ENCODE results near the gene NPEPPS. TPM values are rescaled to one million over a fixed set of nuclear protein-coding genes. Genes with fewer than 3 reads are reported as not detected.
"Not testable (repeated sequence)": the region's sequence is repeated elsewhere in the genome, so short reads cannot be mapped to it uniquely, and the experiment has no call there.

The NPEPPS gene
- total RNA-seq, 1 donor from 2014 or later, result 143 TPM

- not testable (repeated sequence) for FAIRE-seq; H3K27ac Mint-ChIP-seq (ENCODE audit: unreplicated experiment)
- TF ChIP-seq, protein P1, sequence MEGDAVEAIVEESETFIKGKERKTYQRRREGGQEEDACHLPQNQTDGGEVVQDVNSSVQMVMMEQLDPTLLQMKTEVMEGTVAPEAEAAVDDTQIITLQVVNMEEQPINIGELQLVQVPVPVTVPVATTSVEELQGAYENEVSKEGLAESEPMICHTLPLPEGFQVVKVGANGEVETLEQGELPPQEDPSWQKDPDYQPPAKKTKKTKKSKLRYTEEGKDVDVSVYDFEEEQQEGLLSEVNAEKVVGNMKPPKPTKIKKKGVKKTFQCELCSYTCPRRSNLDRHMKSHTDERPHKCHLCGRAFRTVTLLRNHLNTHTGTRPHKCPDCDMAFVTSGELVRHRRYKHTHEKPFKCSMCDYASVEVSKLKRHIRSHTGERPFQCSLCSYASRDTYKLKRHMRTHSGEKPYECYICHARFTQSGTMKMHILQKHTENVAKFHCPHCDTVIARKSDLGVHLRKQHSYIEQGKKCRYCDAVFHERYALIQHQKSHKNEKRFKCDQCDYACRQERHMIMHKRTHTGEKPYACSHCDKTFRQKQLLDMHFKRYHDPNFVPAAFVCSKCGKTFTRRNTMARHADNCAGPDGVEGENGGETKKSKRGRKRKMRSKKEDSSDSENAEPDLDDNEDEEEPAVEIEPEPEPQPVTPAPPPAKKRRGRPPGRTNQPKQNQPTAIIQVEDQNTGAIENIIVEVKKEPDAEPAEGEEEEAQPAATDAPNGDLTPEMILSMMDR (IDR thresholded peaks at IDR 0.05; ENCODE audit: insufficient read depth, low read depth, low read length), result peak; percentile 39
These were observed 30.3 kb upstream of the NPEPPS start for GRCh38 chr17:47500620-47501019.

GRCh38 chr17:47502122-47502731, 28.7 kb upstream of the NPEPPS start:
- not testable (repeated sequence) for H4K20me1 ChIP-seq (ENCODE audit: insufficient read depth, low read length); H3K9me3 ChIP-seq (ENCODE audit: insufficient read depth, low read depth, low read length); H3K27me3 Mint-ChIP-seq (ENCODE audit: low read depth, unreplicated experiment); H2AFZ ChIP-seq (ENCODE audit: low read depth, low read length); H3K4me3 ChIP-seq (ENCODE audit: insufficient read depth, low read depth, low read length); H3K79me2 ChIP-seq (ENCODE audit: insufficient read depth, low read length); H3K36me3 Mint-ChIP-seq (ENCODE audit: low read depth, unreplicated experiment); H3K36me3 ChIP-seq (ENCODE audit: insufficient read depth, low read length); H3K9me3 Mint-ChIP-seq (ENCODE audit: unreplicated experiment); H3K27me3 ChIP-seq (ENCODE audit: insufficient read depth, low read length)
- DNase-seq (ENCODE audit: low read depth), result peak; percentile 39
- Histone ChIP-seq H3K9ac (ENCODE audit: low read length) (peak overlapping the region; percentile 53), H3K27ac (ENCODE audit: low read depth, low read length) (peak overlapping the region; percentile 77), H3K4me1 (ENCODE audit: insufficient read depth, low read length) (peaks cover 11% of the 10 kb centered on the region), H3K4me2 (ENCODE audit: low read length) (peak overlapping the region; percentile 71)
- peaks cover 15% of the 10 kb centered on the region for H3K4me1 Mint-ChIP-seq (ENCODE audit: low read depth, unreplicated experiment)
- H3K4me3 Mint-ChIP-seq (ENCODE audit: unreplicated experiment), result peak overlapping the region; percentile 2
- peak; percentile 68 for FAIRE-seq
- H3K27ac Mint-ChIP-seq (ENCODE audit: unreplicated experiment), result peak overlapping the region; percentile 18

More at GRCh38 chr17:47500620-47501019, 30.3 kb upstream of the NPEPPS start:
- not testable (repeated sequence) for H3K27ac ChIP-seq (ENCODE audit: low read depth, low read length); H3K9ac ChIP-seq (ENCODE audit: low read length); H3K36me3 Mint-ChIP-seq (ENCODE audit: low read depth, unreplicated experiment); H3K9me3 ChIP-seq (ENCODE audit: insufficient read depth, low read depth, low read length); H3K9me3 Mint-ChIP-seq (ENCODE audit: unreplicated experiment); H3K4me3 Mint-ChIP-seq (ENCODE audit: unreplicated experiment); H3K4me2 ChIP-seq (ENCODE audit: low read length); H4K20me1 ChIP-seq (ENCODE audit: insufficient read depth, low read length); H2AFZ ChIP-seq (ENCODE audit: low read depth, low read length); H3K79me2 ChIP-seq (ENCODE audit: insufficient read depth, low read length); H3K4me3 ChIP-seq (ENCODE audit: insufficient read depth, low read depth, low read length); H3K36me3 ChIP-seq (ENCODE audit: insufficient read depth, low read length); H3K27me3 Mint-ChIP-seq (ENCODE audit: low read depth, unreplicated experiment); H3K27me3 ChIP-seq (ENCODE audit: insufficient read depth, low read length)
- DNase-seq (ENCODE audit: low read depth), result peak; percentile 6
- peaks cover 11% of the 10 kb centered on the region for H3K4me1 ChIP-seq (ENCODE audit: insufficient read depth, low read length)
- peaks cover 15% of the 10 kb centered on the region for H3K4me1 Mint-ChIP-seq (ENCODE audit: low read depth, unreplicated experiment)

DNA sequence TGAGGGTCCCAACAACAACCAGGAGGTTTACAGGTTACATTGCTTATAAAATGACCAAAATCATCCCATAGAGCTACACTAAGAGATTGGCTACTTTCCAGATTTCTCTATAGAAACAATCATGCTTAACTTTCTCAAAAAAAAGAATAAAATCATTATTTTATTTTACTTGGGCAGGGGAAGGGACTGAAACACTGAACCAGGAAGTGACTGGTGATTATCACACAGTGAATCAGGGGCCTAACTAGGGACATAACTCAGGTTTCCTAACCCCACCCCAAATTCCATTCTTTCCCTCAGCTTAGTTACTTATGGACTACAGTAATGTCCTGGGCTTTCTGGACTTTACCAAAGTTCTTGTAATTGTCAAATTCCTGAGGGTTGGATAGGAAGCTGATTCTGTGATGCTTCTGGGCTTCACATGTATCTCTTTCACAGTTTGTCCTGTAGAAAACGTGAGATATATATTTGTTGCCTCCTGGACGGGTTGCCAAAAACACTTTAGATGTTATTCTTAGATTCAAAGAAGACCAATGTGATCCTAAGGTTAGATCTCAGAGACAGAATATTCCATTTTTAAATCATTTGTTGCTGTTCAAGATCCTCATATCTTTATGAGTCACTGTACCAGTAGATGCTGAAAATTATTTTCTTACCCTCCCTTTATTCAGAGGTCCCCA, 28.0 kb upstream of the NPEPPS start:
- H3K27me3 ChIP-seq (ENCODE audit: insufficient read depth, low read length); H2AFZ ChIP-seq (ENCODE audit: low read depth, low read length); H3K9me3 ChIP-seq (ENCODE audit: insufficient read depth, low read depth, low read length); H3K4me3 Mint-ChIP-seq (ENCODE audit: unreplicated experiment); H3K36me3 ChIP-seq (ENCODE audit: insufficient read depth, low read length); H3K9me3 Mint-ChIP-seq (ENCODE audit: unreplicated experiment); H3K36me3 Mint-ChIP-seq (ENCODE audit: low read depth, unreplicated experiment); H3K4me3 ChIP-seq (ENCODE audit: insufficient read depth, low read depth, low read length); H3K79me2 ChIP-seq (ENCODE audit: insufficient read depth, low read length); H3K27me3 Mint-ChIP-seq (ENCODE audit: low read depth, unreplicated experiment); H4K20me1 ChIP-seq (ENCODE audit: insufficient read depth, low read length): not testable (repeated sequence)
- peaks cover 11% of the 10 kb centered on the region for H3K4me1 ChIP-seq (ENCODE audit: insufficient read depth, low read length)
- H3K27ac Mint-ChIP-seq (ENCODE audit: unreplicated experiment), result peak overlapping the region; percentile 96
- FAIRE-seq (peak; percentile 82), DNase-seq (ENCODE audit: low read depth) (peak; percentile 62)
- peak overlapping the region; percentile 53 for H3K9ac ChIP-seq (ENCODE audit: low read length)
- peaks cover 15% of the 10 kb centered on the region for H3K4me1 Mint-ChIP-seq (ENCODE audit: low read depth, unreplicated experiment)
- peak overlapping the region; percentile 58 for H3K4me2 ChIP-seq (ENCODE audit: low read length)
- H3K27ac ChIP-seq (ENCODE audit: low read depth, low read length), result peak overlapping the region; percentile 77

GRCh38 chr17:47511701-47512146, 19.2 kb upstream of the NPEPPS start:
- H3K79me2 ChIP-seq (ENCODE audit: insufficient read depth, low read length); H3K27me3 Mint-ChIP-seq (ENCODE audit: low read depth, unreplicated experiment); H3K27ac ChIP-seq (ENCODE audit: low read depth, low read length); H3K4me1 Mint-ChIP-seq (ENCODE audit: low read depth, unreplicated experiment); H2AFZ ChIP-seq (ENCODE audit: low read depth, low read length); FAIRE-seq; H3K4me3 ChIP-seq (ENCODE audit: insufficient read depth, low read depth, low read length); H3K4me2 ChIP-seq (ENCODE audit: low read length); H4K20me1 ChIP-seq (ENCODE audit: insufficient read depth, low read length); H3K4me3 Mint-ChIP-seq (ENCODE audit: unreplicated experiment); H3K9me3 Mint-ChIP-seq (ENCODE audit: unreplicated experiment); H3K36me3 Mint-ChIP-seq (ENCODE audit: low read depth, unreplicated experiment); H3K27me3 ChIP-seq (ENCODE audit: insufficient read depth, low read length); H3K36me3 ChIP-seq (ENCODE audit: insufficient read depth, low read length); H3K9me3 ChIP-seq (ENCODE audit: insufficient read depth, low read depth, low read length); H3K9ac ChIP-seq (ENCODE audit: low read length); H3K4me1 ChIP-seq (ENCODE audit: insufficient read depth, low read length); H3K27ac Mint-ChIP-seq (ENCODE audit: unreplicated experiment): not testable (repeated sequence)
- peak; percentile 0 for DNase-seq (ENCODE audit: low read depth)

DNA sequence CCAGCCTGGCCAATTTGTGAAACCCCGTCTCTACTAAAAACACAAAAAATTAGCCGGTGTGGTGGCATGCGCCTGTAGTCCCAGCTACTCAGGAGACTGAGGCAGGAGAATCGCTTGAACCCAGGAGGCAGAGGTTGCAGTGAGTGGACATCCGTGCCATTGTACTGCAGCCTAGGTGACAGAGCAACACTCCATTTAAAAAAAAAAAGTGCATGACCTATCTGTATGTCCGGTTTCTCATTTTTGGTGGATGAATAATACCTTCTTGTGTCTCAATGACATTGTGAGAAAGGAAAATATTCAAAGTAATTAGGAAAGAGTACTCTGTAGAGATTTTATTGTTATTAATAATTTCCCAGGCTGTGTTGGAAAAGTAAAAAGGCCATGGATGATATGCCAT, 17.6 kb upstream of the NPEPPS start:
- H3K36me3 Mint-ChIP-seq (ENCODE audit: low read depth, unreplicated experiment); H3K36me3 ChIP-seq (ENCODE audit: insufficient read depth, low read length); H3K4me3 ChIP-seq (ENCODE audit: insufficient read depth, low read depth, low read length); H3K27me3 Mint-ChIP-seq (ENCODE audit: low read depth, unreplicated experiment); H3K4me2 ChIP-seq (ENCODE audit: low read length); H4K20me1 ChIP-seq (ENCODE audit: insufficient read depth, low read length); FAIRE-seq; H3K9me3 ChIP-seq (ENCODE audit: insufficient read depth, low read depth, low read length); H3K4me3 Mint-ChIP-seq (ENCODE audit: unreplicated experiment); H3K4me1 Mint-ChIP-seq (ENCODE audit: low read depth, unreplicated experiment); H3K4me1 ChIP-seq (ENCODE audit: insufficient read depth, low read length); H2AFZ ChIP-seq (ENCODE audit: low read depth, low read length); H3K79me2 ChIP-seq (ENCODE audit: insufficient read depth, low read length); H3K9ac ChIP-seq (ENCODE audit: low read length); H3K9me3 Mint-ChIP-seq (ENCODE audit: unreplicated experiment); H3K27ac ChIP-seq (ENCODE audit: low read depth, low read length); H3K27me3 ChIP-seq (ENCODE audit: insufficient read depth, low read length); H3K27ac Mint-ChIP-seq (ENCODE audit: unreplicated experiment): not testable (repeated sequence)
- peak; percentile 1 for DNase-seq (ENCODE audit: low read depth)
